Stimulated activated CD4-positive, alpha-beta T cell treated with anti-CD3 and anti-CD28 coated beads, Interleukin-2, amount 100 ng/mL, for 24 hours (primary cell): Measurements from ENCODE around the gene KNDC1.

Experiments
- DNase-seq, 2 donors: peaks; one replicate each; pipeline ENCODE4 v3.0.0-alpha.2; 2020

KNDC1 gene

DNA sequence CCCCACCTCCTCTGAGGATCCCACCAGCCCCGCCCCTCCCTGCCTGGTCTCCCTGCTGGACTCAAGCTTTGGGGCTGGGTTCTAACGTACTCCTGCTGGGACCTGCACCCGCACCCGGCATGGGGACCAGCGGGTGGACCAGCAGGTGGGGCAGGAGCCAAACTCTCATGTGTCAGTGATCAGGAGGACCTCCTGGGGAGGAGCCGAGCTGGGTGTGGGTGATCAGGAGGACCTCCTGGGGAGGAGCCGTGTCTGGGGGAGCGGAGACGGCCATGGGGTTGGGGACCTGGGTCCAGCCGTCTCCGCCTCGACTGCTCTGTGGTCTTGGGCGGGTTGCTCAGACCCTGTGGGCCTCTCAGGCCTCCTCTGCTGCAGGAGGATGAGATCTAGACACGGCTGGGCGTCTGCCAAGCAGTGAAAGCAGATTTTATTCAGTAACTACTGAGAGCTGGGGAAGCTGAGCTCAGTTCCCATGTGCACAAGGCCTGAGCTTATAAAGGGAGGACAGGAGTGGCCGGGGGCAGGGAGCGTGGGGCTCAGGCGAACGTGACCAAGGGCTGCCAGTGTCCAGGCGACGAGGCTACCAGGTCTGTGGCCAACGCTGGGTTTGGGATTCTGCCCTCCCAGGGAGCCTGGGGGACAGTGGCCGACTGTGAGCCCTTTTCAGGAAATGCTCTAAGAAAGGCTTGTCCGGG, 36.3 kb downstream of the KNDC1 start:
- no peak for DNase-seq

GRCh38 chr10:133196936-133197758, 37.1 kb downstream of the KNDC1 start:
- DNase-seq: no peak

DNA sequence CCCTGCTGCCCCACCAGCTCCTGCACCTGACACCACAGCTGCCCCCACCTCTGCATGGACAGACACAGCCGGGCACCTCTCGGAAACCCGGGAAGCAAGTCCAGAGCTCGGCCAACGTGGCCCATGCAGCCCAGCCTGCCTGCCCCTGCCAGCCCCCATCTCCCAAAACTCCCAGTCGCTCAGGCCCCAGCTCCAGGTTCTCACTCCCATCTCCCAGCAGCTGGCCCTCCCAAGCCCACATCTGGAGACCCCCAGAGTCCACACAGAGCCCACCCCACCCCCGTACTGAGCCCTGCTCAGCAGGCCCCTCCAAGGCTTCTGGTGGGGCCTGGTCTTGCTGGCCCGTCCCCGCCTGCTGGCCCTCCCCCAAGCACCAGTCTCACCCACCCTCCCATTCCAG, 37.8 kb downstream of the KNDC1 start:
- DNase-seq: no peak

DNA sequence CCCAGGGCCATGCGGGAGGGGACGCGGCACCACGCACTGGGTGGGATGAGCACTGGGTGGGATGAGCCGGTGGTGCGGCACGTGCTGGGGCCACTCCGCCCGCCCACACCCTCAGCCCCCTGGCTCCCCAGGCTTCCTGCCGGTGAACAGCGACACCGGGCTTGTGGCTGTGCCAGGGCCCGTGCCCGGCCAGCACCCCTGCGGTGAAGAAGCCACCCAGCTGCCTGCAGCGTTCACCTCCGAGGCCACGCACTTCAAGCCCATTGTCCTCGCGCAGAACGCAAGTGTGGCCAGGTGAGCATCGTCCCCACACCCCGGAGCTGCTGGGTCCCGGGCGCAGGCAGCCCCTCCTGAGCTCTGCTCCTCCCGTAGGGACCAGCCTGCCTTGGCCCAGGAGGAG, 38.2 kb downstream of the KNDC1 start:
- no peak for DNase-seq

DNA sequence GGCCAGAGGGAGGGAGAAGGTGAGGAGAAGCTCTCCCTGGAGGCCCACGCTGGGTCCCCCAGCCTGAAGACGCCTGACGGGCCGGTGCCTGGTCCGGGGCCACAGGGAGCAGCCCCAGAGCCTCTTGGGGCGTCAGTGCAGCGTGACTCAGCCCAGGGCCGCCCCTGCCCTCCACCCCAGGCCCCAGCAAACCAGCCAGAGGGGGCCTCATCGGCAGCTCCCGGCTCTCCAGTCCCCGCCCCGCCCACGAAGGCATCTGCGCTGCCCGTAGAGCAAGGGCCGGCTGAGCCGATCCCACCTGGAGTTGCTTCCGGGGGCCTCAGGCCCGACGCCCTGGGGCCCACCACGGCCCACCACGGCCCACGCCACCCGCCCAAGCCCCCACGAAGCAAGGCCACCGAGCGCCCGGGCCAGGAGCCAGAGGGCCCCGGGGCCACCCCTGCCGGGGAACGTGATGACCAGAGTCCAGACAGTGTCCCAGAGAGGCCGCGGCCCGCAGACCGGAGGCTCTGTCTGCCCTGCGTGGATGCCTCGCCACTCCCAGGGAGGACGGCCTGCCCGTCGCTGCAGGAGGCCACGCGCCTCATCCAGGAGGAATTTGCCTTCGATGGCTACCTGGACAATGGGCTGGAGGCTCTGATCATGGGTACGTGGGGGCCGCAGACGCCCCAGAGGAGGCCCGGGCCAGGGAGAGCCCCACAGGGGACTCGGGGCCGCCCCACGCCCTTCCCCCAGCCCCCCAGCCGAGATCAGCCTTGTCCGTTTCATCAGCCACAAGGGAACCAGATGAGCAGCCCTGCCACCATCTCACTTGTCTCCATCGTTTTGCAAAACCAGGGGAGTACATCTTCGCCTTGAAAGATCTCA, 38.8 kb downstream of the KNDC1 start:
- no peak for DNase-seq

- no peak for DNase-seq
These were observed 39.5 kb downstream of the KNDC1 start for GRCh38 chr10:133199488-133199885.

DNA sequence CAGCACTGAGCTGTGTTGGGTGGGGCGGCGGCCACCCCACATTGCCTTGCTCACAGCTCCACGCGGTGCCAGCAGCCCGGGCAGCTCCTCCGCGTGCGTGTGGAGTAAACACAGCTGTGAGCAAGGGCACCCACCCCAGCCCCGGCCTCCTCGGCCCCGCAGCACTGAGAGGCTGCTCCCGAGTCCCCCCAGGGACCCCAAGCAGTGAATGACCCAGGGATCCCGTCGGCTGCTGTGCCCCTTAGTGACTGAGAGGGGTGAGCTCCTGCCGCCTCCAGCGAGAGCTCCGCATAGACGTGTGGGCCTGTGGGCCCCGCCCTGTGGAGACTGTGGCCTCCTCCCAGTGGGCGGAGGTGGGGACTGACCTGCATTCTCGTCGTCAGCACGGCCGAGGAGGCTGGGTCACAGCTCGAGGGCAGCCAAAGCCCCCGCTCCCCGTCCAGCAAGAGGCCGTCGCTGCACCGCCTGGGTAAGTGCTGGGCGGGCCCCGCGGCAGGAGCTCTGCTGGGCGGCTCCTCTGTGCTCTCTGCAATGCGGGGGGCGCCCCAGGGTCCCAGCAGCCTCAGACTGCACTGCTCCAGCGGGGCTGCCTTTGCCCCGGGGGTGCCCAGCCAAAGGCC, 40.1 kb downstream of the KNDC1 start:
- no peak for DNase-seq

GRCh38 chr10:133200621-133201031, 40.6 kb downstream of the KNDC1 start:
- no peak for DNase-seq

DNA sequence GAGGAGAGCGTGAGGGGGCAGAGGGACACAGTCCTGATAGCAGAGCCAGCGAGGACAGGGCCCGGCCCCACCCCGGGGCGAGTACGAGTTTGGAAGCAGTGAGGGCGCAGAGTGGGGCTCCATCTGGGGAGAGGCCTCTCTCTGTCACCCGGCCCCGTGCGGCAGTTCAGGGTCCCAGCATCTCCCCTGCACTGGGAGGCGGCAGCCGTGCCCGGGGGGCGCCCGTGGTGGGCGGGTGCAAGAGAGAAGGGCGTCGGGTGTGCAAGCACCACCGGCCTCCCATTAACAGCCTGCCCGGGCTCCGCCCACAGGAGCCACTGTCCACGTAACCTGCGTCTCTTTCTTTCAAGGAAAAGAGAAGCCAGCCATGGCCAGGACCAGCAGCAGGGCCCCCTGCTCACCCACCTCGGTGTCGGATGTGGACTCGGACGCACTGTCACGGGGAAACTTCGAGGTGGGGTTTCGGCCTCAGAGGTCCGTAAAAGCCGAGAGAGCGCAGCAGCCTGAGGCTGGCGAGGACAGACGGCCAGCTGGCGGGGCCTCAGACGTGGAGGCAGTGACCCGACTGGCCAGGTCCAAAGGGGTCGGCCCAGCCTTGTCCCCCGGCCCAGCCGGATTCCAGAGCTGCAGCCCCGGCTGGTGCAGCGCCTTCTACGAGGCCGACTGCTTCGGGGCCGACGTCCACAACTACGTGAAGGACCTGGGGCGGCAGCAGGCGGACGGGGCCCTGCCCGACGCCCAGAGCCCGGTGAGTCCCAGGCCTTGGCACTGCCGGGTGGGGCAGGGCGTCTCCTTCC, 41.3 kb downstream of the KNDC1 start:
- no peak for DNase-seq

DNA sequence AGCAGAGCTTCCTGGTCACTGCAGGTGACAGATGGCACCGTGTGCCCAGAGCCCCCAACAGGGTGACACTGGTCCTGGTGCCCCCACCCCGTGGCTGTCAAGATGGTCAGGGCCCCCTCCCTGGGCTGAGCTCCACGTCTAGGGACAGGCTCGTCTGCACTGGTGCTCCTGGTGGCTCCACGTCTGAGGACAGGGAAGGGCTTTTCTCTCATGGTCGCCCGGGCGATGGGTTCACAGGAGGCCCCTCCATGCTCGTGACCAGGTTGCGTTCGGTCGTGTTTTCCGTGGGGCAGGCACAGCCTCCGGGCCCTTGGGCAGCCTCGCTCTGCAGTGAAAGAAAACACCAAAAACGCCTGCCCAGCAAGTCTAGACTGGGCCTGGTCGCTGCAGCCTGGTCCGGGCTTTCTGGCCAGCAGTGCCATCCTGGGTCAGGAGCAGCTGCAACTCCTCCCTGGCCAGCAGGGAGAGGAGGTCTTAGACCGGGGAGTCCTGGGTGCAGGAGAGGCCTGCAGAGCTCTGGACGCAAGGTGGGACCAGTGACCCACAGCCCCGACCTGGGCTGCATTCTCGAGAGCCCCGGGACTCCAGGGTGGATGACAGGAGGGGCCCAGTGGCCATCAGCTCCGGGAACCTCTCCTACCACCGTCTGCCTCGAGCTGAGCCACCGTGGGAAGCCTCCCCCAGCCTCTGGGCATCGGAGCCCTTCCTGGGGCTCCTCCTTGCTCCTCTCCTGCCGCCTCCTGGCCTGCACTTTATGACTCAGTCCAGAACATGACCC, 42.1 kb downstream of the KNDC1 start:
- no peak for DNase-seq

- no peak for DNase-seq
These were observed 43.0 kb downstream of the KNDC1 start for GRCh38 chr10:133202778-133203651.

DNA sequence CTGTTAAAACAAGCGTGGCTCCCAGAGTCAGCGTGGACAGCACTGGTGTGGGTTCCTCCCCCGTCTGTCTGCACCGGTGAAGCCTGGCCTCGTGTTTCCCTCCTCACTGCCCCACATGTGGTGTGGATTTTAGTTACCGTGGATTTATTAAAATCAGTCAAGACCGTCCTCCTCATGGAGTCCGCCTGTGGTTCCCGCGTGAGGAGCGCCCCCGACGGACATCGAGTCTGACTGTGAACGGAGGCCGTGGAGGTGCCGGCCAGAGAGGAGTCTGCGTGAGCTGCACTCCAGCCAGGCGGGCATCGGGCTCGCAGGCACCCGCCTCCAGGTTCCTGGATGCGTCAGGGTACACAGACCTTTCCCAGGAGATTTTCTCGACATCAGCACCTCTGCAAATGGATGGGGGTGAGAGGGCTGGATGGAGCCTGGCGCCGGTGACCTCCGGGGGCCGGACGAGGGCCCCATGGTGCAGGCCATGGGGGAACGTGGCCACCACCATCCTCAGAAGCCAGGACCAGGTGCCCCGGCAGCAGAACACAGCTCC, 43.7 kb downstream of the KNDC1 start:
- DNase-seq: no peak

DNA sequence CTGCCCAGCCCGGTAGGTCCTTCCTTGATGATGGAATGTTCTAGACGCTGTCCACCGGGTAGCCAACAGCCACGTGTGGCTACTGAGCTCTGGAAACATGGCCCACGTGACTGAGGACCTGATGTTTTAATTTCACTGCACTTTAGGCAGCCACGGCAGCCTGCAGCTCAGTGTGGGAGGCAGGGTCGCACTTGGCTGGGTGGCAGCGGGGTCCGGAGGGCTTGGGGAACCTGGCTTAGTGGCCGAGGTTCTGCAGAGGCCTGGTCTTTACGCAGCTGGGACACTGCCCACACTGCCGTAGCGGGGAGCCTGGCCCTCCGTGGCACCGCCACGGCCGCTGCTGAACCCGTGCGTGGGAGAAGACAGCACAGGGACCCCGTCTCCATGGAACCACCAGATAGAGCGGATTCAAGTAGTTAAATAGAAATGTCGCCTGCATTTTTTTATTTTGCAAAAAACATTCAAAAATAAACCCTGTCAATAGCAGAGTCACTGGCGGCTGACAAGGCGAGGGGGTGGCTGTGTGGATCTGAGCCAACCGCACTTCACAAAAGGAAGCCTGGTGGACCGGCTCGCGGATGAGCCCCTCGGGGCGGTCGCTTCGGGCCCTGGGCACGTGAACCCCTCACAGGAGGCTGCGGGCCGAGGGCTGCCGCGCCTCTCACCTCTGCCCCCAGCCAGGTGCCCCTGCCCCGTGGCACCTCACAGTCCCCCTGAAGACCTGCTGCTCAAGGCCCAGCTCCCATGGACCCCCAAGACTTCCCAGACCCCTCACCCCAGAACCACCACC, 44.4 kb downstream of the KNDC1 start:
- DNase-seq: no peak

DNA sequence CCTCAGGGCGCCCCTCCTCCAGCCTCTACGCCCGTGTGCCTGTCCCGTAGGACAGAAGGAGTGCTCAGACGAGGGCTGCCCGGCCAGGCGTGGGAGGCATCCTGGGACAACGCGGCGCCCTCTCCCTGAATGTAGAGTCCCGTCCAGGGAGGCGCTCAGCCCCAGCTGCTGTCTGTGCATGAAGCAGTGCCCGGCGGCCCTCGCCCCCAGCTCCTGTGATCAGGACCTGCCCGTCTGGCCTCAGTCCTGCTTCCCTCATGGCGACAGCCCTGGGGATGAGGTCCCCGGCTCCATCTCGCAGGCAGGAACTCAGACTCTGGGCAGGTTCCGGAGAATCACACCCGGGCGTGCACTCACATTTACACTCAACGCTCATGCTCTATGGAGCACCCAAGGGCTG, 45.1 kb downstream of the KNDC1 start:
- no peak for DNase-seq

GRCh38 chr10:133206356-133207040, 46.5 kb downstream of the KNDC1 start:
- no peak for DNase-seq

- DNase-seq: no peak
These were observed 47.1 kb downstream of the KNDC1 start for GRCh38 chr10:133207041-133207600.

DNA sequence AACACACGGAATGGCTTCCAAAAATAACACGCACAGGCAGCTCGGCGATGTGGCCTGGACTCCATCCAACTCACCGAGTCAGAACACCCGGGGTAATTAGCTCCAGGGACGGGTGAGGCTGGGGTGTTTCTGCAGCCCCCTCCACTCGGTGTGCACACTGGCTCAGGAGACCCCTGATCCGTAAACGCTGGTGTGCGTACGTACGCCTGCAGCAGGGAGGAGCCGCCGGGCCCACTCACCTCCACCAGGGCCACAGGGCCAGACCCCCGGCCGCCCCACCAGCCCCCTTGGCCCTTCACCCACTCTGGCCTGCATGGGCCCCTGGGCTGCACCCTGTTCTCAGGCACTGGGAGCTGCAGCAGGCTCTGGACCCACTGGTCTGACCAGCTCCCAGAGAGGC, 47.6 kb downstream of the KNDC1 start:
- DNase-seq: no peak

DNA sequence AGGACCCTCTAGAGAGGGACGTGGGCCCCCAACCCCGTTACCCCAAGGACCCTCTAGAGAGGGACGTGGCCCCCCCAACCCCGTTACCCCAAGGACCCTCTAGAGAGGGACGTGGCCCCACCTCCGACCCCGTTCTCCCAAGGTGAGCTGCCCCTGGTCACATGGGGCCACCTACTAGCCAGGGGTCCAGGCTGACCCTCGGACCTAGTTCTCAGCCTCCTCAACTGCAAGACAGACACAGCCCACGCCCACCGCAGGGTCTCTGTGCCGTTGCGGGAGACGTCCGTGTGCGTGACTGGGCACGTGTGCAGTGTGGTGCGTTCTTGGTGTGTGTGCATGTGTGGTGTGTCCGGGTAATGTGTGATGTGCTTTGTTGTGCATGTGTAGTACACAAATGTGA, 48.4 kb downstream of the KNDC1 start:
- DNase-seq: no peak
